ENCODE results near the gene FBXW4. TPM values are rescaled to one million over a fixed set of nuclear protein-coding genes. Genes with fewer than 3 reads are reported as not detected.

Gene FBXW4
- total RNA-seq, 4 donors from 2014 or later, result 28.0 to 106 (median 58.1) TPM

DNA sequence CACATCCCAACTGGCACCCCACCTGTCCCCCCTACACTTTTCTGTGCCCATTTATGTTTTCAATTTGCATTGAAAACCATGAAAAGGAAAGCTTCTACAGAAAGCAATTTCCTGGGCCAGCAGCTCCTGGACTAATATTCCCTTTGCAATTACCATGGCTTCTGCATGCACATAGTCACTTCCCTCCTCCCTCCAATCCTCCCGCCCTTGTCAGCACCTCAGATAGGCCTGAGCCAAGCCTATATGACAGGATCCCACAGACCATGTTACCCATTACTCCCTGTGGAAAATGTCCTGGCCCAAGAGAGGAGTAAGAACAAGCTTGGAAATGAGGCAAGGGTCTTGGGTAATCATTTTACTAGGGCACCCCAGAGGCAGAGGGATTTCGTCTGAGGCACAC, 38.1 kb downstream of the FBXW4 start:
- Histone ChIP-seq H3K27me3 (no peaks in the 10 kb centered on the region), H3K27ac (no peak overlapping the region), H3K4me1 (no peaks in the 10 kb centered on the region), H3K4me3 (no peak overlapping the region), H3K36me3 (peaks cover 0 to 68% (median 0%) of the 10 kb centered on the region in 3 donors), H3K9me3 (no peaks in the 10 kb centered on the region)
- DNase-seq, result no peak
- TF ChIP-seq, protein P1, sequence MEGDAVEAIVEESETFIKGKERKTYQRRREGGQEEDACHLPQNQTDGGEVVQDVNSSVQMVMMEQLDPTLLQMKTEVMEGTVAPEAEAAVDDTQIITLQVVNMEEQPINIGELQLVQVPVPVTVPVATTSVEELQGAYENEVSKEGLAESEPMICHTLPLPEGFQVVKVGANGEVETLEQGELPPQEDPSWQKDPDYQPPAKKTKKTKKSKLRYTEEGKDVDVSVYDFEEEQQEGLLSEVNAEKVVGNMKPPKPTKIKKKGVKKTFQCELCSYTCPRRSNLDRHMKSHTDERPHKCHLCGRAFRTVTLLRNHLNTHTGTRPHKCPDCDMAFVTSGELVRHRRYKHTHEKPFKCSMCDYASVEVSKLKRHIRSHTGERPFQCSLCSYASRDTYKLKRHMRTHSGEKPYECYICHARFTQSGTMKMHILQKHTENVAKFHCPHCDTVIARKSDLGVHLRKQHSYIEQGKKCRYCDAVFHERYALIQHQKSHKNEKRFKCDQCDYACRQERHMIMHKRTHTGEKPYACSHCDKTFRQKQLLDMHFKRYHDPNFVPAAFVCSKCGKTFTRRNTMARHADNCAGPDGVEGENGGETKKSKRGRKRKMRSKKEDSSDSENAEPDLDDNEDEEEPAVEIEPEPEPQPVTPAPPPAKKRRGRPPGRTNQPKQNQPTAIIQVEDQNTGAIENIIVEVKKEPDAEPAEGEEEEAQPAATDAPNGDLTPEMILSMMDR (IDR thresholded peaks at IDR 0.05), result no peak
- TF ChIP-seq POLR2A (IDR thresholded peaks at IDR 0.05), result no peak

DNA sequence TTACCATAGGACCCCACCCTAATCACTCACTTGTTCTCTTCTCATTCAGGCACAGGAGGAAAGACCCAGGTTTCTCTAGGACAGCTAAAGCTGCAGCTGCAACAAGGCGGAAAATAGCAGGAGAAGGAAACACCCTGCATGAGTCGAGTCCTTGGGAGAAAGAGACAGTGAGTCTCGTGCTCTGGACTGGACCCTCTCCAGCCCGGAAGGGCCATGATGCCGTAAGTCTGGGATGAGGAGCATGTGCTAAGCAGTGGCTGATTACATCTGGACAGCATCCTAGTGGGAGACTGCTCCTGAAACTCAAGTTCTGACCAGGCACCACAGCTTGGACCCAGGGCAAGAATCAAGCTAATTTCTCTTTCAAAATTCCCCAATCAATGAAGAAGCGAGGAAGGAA, 39.4 kb downstream of the FBXW4 start:
- Histone ChIP-seq H3K27me3 (no peaks in the 10 kb centered on the region), H3K4me1 (no peaks in the 10 kb centered on the region), H3K9me3 (no peaks in the 10 kb centered on the region), H3K4me3 (no peak overlapping the region), H3K36me3 (peaks cover 0 to 65% (median 0%) of the 10 kb centered on the region in 3 donors), H3K27ac (no peak overlapping the region)
- no peak for TF ChIP-seq POLR2A (IDR thresholded peaks at IDR 0.05)
- TF ChIP-seq, protein P1 (IDR thresholded peaks at IDR 0.05), result no peak
- no peak for DNase-seq

DNA sequence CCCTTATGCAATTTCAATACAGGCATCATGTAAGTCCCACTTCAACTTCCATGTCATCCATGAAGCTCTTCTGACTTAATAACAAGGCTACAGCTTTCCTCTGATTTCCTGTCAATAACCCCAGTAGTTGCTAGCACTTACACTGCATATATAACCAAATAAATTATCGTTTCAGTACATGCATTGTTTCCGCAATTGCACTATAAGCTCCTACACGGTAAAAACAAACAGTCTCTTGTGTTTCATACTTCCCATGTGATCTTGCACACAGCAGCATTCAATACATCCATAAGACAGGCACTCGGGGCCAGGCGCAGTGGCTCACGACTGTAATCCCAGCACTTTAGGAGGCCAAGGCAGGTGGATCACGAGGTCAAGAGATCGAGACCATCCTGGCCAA, 41.4 kb downstream of the FBXW4 start:
- no peak overlapping the region for H3K4me3 ChIP-seq
- no peaks in the 10 kb centered on the region for H3K9me3 ChIP-seq
- no peak for DNase-seq
- no peak overlapping the region for H3K27ac ChIP-seq
- H3K27me3 ChIP-seq, result no peaks in the 10 kb centered on the region
- peaks cover 0 to 62% (median 0%) of the 10 kb centered on the region in 3 donors for H3K36me3 ChIP-seq
- no peaks in the 10 kb centered on the region for H3K4me1 ChIP-seq
- no peak for TF ChIP-seq POLR2A (IDR thresholded peaks at IDR 0.05)
- TF ChIP-seq, protein P1 (IDR thresholded peaks at IDR 0.05), result no peak

DNA sequence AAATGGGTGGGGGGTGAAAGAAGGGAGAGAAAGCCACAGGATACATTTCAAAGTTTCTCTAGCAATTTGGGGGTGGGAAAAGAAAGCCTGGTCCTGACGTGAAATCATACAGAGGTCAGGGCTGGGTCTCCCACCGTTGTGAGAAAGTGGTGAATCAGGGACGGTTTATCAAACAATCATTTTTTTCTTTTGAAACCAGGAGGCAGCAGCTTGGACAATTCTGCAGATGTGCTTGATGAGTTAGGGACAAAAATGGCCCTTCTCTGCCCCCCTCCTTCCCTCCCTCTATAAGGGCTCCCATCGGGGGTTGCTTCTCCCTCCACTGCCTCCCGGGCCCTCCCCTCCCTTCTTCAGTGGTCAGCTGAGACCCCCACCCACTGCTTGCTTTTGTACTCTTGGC, 43.6 kb downstream of the FBXW4 start:
- no peaks in the 10 kb centered on the region for H3K27me3 ChIP-seq
- peaks cover 0 to 54% (median 0%) of the 10 kb centered on the region in 3 donors for H3K36me3 ChIP-seq
- H3K27ac ChIP-seq, result no peak overlapping the region
- DNase-seq, result no peak
- no peak overlapping the region for H3K4me3 ChIP-seq
- H3K4me1 ChIP-seq, result no peaks in the 10 kb centered on the region
- H3K9me3 ChIP-seq, result no peaks in the 10 kb centered on the region
- TF ChIP-seq, protein P1 (IDR thresholded peaks at IDR 0.05), result no peak
- no peak for TF ChIP-seq POLR2A (IDR thresholded peaks at IDR 0.05)

DNA sequence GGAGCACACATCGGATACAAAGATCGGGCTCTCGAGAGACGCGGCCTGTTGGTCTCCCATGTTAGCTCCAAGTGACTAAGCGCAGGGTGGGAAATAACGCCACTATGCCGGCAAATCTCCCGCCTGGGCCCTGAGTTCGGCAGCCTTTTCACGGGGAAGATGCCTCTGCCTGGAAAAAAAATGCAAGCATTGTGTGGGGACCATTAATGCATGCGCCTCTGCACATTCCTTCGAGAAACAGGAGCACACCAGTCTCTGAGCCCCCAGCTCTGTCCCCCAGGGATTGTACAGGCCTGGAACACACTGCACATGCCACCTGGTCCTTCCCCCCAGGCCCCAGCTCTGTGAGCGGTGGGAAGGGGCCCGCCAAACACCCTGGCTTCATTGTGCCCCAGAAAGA, 44.1 kb downstream of the FBXW4 start:
- Histone ChIP-seq H3K4me3 (no peak overlapping the region), H3K27ac (no peak overlapping the region), H3K36me3 (peaks cover 0 to 50% (median 0%) of the 10 kb centered on the region in 3 donors), H3K9me3 (no peaks in the 10 kb centered on the region), H3K27me3 (no peaks in the 10 kb centered on the region), H3K4me1 (no peaks in the 10 kb centered on the region)
- DNase-seq, result no peak
- TF ChIP-seq, protein P1 (IDR thresholded peaks at IDR 0.05), result no peak
- no peak for TF ChIP-seq POLR2A (IDR thresholded peaks at IDR 0.05)

DNA sequence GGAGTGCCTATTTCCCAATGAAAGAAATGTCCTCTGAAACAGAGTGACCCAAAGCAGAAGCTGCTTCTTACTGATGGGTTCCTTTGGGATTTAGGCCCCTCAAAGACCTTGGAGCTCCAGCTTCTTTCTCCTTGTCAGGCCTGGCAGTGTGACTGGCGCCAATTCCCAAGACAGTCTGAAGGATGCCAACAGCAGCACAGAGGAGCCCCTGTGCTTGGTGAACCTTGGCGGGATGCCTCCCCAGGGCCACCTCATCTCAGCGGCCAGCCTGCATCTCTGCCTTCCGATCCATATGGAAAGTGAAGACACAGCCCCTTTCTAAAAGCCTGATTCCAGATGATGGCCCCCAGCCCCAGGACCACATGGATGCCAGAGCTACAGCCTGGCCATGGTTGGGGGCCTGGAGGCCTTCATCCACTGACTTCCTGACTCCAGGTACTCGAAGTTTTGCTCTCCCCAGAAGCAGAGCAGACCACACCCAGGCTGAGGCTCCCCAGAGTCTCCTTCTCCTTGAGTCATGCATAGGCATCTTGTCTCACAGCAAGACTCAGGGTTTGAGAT, 45.4 kb downstream of the FBXW4 start:
- no peaks in the 10 kb centered on the region for H3K4me1 ChIP-seq
- H3K27ac ChIP-seq, result no peak overlapping the region
- no peaks in the 10 kb centered on the region for H3K27me3 ChIP-seq
- H3K4me3 ChIP-seq, result no peak overlapping the region
- TF ChIP-seq, protein P1 (IDR thresholded peaks at IDR 0.05), result no peak
- TF ChIP-seq POLR2A (IDR thresholded peaks at IDR 0.05), result no peak
- no peak for DNase-seq
- H3K9me3 ChIP-seq, result no peaks in the 10 kb centered on the region
- H3K36me3 ChIP-seq, result peaks cover 0 to 45% (median 0%) of the 10 kb centered on the region in 3 donors
